Measurements from ENCODE around the gene GALNT16. TPM values are rescaled to one million over a fixed set of nuclear protein-coding genes. Genes with fewer than 3 reads are reported as not detected.

GALNT16 gene
- total RNA-seq, result 1.1 and 3.7 TPM in 2 replicates

DNA sequence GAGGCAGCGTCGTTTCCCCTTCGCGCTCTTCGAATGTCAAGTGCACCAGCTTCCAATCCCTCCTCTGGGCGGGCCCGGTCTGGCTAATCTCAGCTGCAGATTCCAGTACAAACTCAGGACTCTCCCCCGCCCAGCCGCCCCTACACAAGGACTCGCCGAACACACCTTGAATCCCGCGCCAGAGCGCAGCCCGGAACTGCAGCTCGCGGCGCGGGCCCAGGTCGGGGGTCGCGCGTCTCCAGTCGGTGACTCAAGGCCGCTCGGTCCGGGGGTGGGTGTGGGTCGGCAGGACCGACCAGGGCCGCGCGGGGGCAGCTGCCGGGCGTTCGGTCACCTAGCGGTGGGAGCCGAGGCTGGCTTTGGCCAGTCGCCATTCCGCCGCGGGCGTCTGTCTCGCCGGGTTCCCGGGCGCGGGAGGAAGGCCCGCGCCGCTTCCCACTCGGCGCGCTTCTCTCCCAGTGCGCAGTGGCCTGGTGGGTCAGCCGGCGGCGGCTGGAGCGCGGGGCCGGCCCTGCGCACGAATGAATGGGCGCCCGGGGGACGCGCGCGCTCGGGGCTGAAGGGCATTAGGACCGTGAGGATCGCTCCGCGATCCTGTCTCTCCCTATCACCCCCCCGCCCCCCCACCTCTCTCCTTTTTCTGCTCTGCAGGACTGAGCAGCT lies at the start of gene GALNT16:
TSS of gene GALNT16 (plus strand) at position 632 of the 663 bp plus-strand sequence. CDS start 133 bp downstream, outside the sequence.

DNA sequence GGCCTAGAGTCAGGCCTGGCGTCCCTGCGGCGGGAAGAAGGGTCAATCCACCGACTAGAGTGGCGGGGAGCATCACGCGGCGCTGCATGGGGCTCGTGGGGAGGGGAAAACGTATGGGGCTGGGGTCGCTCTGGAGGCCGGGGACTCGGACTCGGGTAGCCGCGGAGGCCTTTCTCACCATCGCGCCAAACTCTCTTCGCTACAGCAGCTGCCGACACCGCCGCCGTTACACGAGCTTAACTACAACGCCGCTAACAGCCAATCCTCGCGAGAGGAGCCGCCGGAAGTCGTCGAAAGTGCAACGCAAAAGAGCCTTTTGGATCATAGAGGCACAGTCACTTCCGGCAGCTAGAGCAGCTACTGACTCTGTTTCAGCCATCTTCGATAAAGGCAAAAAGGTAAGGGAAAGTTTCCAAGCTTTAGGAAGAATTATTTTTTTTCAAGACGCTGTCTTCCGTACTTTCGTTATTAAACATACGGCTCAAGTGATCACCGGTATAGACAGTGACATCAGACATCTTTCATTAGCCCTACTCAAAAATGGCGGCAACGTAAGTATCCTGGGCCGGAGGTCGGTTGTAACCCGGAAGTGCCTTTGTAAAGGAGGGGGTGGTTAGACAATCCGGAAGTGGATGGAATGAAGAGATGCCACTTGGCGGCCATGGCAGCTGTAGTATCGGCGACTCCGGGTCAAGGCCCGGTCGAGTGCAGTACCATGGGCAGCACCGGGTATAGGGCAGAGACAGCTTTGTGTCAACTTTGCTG lies 138.3 kb downstream of the GALNT16 start, which contains the start of the genes ERH and SLC39A9:
TSS of gene ERH (minus strand) at position 247 of the 765 bp plus-strand sequence. CDS start at position 181, 66 bp downstream.
TSS of gene SLC39A9 (plus strand) at position 640 of the 765 bp plus-strand sequence. CDS start 678 bp downstream, outside the sequence.

Other genes with a start within 250 kb of the GALNT16 start
- gene DCAF5, start 107.0 kb upstream of the GALNT16 start, total RNA-seq, result 11.4 and 19.0 TPM in 2 replicates
- 12.7 and 12.9 TPM in 2 replicates for gene EXD2, start 68.7 kb upstream of the GALNT16 start, total RNA-seq
- gene ERH, start 138.1 kb downstream of the GALNT16 start, total RNA-seq, result 92.1 and 94.9 TPM in 2 replicates
- gene SLC39A9, start 138.5 kb downstream of the GALNT16 start, total RNA-seq, result 63.8 and 67.2 TPM in 2 replicates
- gene PLEKHD1, start 224.6 kb downstream of the GALNT16 start, total RNA-seq, result under 0.01 TPM in 1 of 2 replicates, not detected in the other